HK-2 (cell line): ENCODE measurements around the gene HS6ST1.
A peak's percentile ranks its signal among the peaks of the same experiment; 100 is the strongest.

Experiments
- DNase-seq: peaks from one replicate; pipeline ENCODE4 v3.0.0-alpha.2; 2018; ENCODE audit not compliant: unreplicated experiment

Gene HS6ST1

DNA sequence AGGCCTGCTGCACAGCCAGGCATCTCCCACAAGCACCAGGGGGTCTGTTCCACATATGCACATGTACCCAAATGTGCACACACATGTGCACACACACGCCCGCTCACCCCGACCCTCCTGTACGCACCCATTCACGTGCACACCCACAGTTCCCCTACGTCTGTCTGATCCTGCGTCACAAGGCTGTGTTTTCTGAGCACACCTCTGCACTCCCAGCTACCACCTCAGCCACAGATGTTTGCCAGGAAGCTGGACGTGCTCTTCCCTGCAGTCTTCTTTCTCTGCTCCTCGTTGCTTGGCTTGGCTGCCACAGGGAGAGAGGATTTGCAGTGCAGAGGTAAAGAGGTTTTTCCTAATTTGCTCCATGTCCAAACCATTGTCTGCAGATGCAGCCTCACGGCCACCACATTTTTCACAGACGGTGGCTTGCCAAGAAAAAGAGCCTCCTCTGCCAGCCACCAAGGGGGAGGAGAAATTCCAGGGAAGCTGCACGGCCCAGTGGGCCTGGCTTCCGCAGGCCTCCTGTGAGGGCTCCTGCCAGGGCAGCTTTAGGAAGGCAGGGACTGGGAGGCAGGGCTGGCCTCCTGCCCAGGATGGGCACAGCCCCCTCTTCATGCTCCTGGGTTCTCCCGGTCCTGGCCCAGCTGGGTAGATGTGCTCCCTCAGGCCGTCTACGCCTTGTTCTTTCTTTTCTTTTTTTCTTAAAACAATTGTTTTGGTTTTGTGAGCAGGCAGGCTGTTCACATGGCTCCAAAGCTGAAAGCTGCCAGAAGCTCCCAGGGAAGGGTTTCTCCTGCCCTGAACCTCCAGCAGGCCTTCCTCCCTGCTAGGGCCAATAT lies 29.3 kb upstream of the HS6ST1 start:
- DNase-seq: peak; percentile 39

GRCh38 chr2:128347171-128347558 lies 28.5 kb upstream of the HS6ST1 start:
- DNase-seq: no peak

- DNase-seq: no peak
Measured at GRCh38 chr2:128346291-128347170, 27.9 kb upstream of the HS6ST1 start.

DNA sequence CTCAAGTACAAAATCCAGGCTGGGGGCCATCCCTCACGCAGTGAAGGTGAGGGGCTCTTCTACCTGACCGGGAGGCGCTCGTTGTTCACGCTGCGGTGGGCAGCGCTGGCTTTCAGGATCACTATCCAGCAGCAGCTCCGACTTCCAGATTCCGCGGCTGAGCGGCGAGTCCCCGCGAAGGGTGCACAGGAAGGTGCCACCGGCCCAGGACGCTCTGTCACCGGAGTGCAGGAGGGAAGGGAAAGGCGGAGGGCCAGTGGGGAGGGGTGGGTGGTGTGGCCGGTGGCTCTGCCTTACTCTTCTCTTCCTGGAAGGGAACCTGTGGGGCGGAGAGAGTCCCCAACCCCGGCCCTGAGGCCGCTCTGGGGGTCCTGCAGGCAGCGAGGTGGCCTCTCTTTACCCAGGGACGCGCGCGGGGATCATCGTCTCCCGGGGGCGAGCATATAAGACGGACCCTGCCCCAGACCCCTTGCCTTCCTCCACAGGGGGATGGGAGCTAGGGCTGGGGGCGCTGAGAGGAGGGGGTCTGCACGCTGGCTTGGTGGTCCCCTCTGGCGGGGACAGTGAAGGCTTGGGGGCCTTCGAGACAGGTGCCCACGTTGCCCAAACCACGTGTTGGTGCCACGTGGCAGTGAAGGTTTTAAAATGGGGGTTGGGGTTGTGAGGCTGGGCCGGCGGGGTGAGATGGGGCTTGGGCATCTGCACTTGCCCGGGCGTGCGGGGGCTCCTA lies 26.9 kb upstream of the HS6ST1 start:
- no peak for DNase-seq

DNA sequence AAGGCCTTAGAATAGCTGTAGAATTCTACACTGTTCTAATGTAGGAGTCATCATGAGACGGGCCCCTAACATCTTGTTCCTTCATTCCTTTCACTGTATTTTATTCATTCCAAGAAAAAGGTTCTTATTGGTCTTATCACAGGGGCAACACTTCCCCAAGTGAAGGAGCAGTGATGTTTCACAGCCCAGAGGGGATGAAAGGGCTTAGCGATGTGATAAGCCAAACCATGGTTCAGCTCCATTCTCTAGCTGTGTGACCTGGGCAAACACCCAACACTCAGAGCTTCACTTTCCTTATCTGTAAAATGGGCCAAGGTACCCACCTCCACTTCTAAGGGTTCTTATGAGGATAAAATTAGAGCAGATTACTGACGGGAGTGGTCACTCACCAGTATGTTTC lies 25.4 kb upstream of the HS6ST1 start:
- DNase-seq: no peak

- no peak for DNase-seq
Measured at GRCh38 chr2:128343459-128343858, 24.8 kb upstream of the HS6ST1 start.

DNA sequence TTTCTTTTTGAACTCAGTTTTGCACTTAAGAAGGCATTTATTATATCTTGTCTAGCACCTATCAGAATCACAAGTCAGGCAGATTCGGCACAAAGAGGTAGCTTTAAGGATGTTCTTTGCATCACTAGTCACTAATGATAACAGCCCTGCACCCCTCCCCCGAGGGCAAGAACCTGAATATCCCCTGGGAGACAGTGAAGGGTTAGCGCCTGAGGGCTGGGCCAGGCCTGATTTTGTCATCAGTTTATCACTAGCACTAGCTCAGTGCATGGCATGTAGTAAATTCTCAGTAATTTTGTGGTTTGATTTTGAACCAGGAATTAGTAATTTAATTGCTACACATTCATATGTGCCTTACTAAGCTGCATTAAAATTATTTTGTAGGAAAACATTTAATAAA lies 23.9 kb upstream of the HS6ST1 start:
- no peak for DNase-seq

DNA sequence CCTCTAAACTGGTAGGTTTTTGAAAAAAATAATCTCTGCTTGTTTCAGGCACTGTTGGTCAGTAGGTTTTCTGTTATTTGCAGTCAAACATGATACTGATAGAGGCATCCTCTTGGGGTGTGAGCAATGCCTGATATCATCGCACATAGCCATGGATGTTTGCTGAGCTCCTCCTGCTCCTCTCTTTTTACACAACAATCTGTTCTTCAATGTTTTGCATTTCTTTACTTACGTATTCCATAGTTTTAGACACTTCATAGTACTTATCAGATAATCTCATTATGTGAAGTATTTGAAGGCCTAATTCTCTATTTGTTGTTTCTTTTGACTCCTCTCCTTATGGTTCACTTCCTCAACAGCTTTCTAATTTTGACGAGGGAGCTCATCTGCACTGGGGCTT lies 23.0 kb upstream of the HS6ST1 start:
- no peak for DNase-seq

DNA sequence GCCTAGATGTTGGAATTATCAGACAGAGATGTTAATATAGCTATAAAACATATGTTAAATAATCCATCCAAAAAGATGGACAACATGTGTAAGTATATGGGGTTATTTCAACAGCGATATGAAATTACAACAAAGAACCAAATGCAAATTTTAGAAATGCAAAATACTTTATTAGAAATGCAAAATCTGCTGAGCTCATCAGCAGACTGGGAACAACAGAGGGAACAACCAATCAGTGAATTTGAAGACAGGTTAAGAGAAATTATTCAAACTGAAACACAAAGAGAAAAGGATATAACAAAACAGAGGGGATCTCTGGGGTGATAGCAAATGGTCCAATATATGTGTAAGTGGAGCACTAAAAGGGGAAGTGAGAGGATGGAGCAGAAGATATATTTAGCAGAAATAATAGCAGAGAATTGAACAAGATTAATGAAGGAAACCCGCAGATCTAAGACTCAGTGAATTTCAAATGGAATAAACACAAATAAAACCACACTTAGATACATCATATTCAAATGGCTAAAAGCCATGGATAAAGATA lies 13.5 kb upstream of the HS6ST1 start:
- DNase-seq: no peak

GRCh38 chr2:128330583-128330982 lies 11.9 kb upstream of the HS6ST1 start:
- DNase-seq: no peak

DNA sequence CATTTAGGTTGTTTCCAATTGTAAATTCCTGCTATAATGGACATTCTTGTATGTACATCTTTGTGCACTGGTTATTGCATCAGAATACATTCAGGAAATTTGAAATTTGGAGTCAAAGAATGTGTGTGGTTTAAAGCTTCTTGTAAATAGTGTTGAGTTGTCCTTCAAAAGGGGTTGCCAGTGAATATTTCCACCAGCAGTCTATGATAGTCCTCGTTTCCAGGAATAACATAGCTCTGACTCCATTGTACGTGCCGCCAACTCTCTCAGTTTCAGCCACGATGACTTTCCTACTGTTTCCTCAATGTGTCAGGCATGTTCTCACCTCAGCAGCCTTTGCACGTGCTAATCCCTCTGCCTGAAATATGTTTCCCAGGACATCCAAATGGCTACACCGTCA lies 10.9 kb upstream of the HS6ST1 start:
- DNase-seq: no peak

GRCh38 chr2:128327180-128327964 lies 8.7 kb upstream of the HS6ST1 start:
- no peak for DNase-seq

DNA sequence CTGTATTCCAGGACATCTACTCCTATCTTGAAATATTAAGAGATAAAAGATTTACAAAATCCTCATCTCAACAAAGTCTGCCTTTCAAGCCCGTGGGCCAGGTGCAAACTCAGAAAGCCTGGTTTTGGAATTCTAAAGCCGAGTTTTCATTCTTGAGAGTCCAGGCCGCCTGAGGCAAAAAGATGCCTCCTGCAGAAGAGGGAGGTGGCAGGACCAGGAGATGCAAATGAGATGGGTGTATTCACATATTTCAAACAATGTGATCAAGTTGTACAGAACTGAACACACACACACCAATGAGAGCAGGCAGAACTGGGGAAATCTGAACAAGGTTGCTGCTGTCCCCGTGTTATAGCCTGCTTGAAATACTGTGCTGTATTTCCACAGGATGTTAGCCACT lies 7.7 kb upstream of the HS6ST1 start:
- DNase-seq: no peak

DNA sequence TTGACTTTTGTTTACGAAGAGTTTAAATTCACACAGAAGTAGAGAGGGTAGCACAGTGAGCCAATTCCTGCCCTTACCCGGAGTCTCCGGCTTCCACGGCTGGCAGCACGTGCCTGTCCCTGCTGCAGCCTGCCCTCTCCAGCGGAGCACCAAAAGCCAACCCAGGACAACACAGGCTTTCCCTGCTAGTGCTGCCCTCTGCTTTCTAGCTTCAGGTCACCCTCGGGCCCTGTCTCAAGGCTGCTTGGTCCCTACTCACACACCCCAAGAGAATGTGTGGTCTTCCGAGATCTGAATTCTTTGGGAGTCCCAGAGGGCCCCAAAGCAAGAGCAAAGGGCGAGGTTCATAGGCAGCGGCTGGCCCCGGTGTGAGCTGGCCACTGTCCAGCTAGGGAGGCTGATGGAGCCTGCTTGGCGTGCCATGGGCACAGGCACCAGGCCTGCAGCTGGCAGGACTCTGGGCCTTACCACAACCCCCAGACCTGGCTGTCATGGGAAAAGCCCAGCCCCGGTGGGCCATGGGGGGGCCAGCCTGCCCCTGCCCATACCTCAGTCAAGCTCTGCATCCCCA lies 7.0 kb upstream of the HS6ST1 start:
- no peak for DNase-seq

DNA sequence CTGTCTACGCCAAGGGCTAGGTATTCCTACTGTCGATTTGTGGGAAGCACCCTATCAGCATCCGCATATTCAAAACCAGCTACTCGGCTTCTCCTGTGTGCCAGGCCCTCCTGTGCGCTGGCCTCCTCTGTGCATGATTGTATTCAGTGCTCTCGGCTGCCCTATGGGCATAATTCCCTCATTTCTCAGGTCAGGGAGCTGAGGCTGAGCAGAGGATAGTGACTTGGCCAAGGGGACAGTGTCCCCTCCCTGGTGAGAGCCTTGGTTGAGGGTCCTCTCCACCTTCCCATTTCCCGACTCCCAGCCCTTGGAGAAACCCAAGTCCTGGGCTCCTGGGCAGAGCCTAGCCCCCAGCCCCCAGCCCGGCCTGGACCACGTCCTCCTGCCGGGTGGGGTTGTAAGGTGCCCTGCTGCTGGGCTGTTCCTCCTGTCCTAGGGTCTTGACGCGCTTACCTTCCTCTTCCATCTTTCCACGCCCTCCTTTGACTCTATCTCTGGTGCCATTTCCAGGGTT lies 6.3 kb upstream of the HS6ST1 start:
- DNase-seq: no peak

GRCh38 chr2:128324008-128324896 lies 5.6 kb upstream of the HS6ST1 start:
- no peak for DNase-seq

GRCh38 chr2:128323555-128323931 lies 4.9 kb upstream of the HS6ST1 start:
- no peak for DNase-seq

DNA sequence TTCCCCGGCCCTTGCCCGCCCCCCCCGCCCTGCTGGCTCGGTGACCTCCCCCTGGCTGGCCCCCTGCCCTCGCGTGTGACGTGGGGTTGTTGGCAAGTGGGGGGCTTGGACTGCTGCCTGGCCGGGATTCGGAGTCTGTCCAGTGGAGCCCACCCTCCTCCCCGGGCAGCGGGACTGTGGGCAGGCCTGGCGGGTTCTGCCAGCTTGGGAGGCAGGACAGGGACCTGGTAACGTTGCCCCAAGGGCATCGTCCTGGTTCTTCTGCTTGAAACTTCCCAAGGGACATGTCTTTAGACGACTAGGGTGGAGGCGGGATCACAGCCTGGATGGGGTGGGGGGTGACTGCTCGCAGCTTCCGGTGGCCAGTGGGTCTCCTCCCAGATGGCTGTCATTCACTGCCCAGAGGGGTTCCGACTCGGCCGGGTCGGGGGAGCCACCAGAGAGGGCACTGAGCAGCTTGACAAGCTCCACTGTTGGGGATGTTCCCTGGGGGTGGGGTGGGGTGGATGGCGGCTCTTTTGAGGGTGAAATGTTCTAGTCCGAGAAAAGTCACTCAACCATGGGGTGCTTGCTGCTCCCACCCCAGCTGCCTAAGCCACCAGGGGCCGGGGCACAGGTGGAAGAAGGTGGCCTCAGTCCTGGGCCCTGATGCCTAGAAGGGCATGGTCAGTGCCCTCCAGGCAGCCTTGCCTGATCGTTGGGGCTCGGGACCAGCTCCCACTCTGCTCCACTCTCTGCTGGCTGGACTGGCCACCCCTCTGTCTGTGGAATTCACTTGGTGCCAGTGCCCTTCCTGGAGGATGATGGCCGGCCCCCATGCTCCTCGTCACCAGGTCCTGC lies 4.3 kb upstream of the HS6ST1 start:
- DNase-seq: no peak
